Stomach (tissue), 4 donors: Measurements from ENCODE around the gene PTPN2.

ENCODE experiments used
- EP300 ChIP-seq: sonication (generic); formaldehyde crosslinking; IDR thresholded peaks from one replicate; pipeline ENCODE4 v1.6.1; 2017; ENCODE audit warnings: antibody characterized with exemption
- POLR2AphosphoS5 ChIP-seq, 3 donors: sonication (generic); formaldehyde crosslinking; IDR thresholded peaks; one replicate each; pipeline ENCODE4 v1.6.1; 2016; ENCODE audit warnings: antibody characterized with exemption in 3 of 3
- TF ChIP-seq, protein P1 (sequence below), 7 experiments: fragments of 450-650 bp in 4 of 7; fragments of 200-600 bp in 3 of 7; sonication (generic) in 3 of 7; IDR thresholded peaks; one replicate each; pipeline ENCODE4 v1.5.1; 2016 to 2019; ENCODE audit warnings: antibody characterized with exemption in 7 of 7, control low read depth in 2 of 7, mild to moderate bottlenecking in 1 of 7

- no peak for TF ChIP-seq EP300
- TF ChIP-seq POLR2AphosphoS5 (IDR thresholded peaks at IDR 0.05) = no peak
- TF ChIP-seq, protein P1, sequence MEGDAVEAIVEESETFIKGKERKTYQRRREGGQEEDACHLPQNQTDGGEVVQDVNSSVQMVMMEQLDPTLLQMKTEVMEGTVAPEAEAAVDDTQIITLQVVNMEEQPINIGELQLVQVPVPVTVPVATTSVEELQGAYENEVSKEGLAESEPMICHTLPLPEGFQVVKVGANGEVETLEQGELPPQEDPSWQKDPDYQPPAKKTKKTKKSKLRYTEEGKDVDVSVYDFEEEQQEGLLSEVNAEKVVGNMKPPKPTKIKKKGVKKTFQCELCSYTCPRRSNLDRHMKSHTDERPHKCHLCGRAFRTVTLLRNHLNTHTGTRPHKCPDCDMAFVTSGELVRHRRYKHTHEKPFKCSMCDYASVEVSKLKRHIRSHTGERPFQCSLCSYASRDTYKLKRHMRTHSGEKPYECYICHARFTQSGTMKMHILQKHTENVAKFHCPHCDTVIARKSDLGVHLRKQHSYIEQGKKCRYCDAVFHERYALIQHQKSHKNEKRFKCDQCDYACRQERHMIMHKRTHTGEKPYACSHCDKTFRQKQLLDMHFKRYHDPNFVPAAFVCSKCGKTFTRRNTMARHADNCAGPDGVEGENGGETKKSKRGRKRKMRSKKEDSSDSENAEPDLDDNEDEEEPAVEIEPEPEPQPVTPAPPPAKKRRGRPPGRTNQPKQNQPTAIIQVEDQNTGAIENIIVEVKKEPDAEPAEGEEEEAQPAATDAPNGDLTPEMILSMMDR (IDR thresholded peaks at IDR 0.05) = no peak
These were observed 23.5 kb downstream of the PTPN2 start for GRCh38 chr18:12860530-12860929.
